ENCODE results near the gene XRRA1.
A peak's percentile ranks its signal among the peaks of the same experiment; 100 is the strongest.

XRRA1 gene

GRCh38 chr11:74824285-74824982, 124.5 kb downstream of the XRRA1 start:
- no peaks in the 10 kb centered on the region for H4K20me1 ChIP-seq
- 0 out of 20 replicates have a peak overlapping the region, but pooled peaks of 1 of the 10 experiments have one; percentile 22 for H3K4me3 ChIP-seq
- peaks cover 0 to 10% (median 5%) of the 10 kb centered on the region in 10 experiments; a peak in 9 of 20 replicates for H3K4me1 ChIP-seq
- no peak overlapping the region for H3K9ac ChIP-seq
- no peak for TF ChIP-seq Cebpa-rat (IDR thresholded peaks at IDR 0.05)
- peaks cover 76 to 98% (median 93%) of the 10 kb centered on the region in 11 experiments for H3K9me3 ChIP-seq (replicated peaks in 1 of 11)
- peaks cover 97 to 100% (median 98%) of the 10 kb centered on the region in 11 experiments for H3K36me3 ChIP-seq
- no peak overlapping the region for H3K27ac ChIP-seq
- H3K4me2 ChIP-seq = no peak overlapping the region
- H3K27me3 ChIP-seq = no peaks in the 10 kb centered on the region

- H3K36me3 ChIP-seq = peaks cover 95 to 100% (median 98%) of the 10 kb centered on the region in 11 experiments
- no peak overlapping the region for H3K9ac ChIP-seq
- TF ChIP-seq Cebpa-rat (IDR thresholded peaks at IDR 0.05) = no peak
- peaks cover 0 to 10% (median 5%) of the 10 kb centered on the region in 10 experiments; a peak in 9 of 20 replicates for H3K4me1 ChIP-seq
- H3K27ac ChIP-seq = peak overlapping the region in 1 of 11 experiments; percentile 26; a peak in 1 of 22 replicates
- H3K4me3 ChIP-seq = no peak overlapping the region
- H3K4me2 ChIP-seq = peak overlapping the region in 3 of 11 experiments; percentile 1 to 32 (median 22); a peak in 4 of 22 replicates
- H3K27me3 ChIP-seq = no peaks in the 10 kb centered on the region
- H4K20me1 ChIP-seq = peaks cover 0 to 13% (median 0%) of the 10 kb centered on the region in 11 experiments; a peak in 5 of 22 replicates
- H3K9me3 ChIP-seq (replicated peaks in 1 of 11) = peaks cover 55 to 77% (median 71%) of the 10 kb centered on the region in 11 experiments
These were observed 126.7 kb downstream of the XRRA1 start for GRCh38 chr11:74822170-74822569.

GRCh38 chr11:74820763-74821162, 128.1 kb downstream of the XRRA1 start:
- Histone ChIP-seq H3K36me3 (peaks cover 93 to 100% (median 97%) of the 10 kb centered on the region in 11 experiments), H3K27ac (no peak overlapping the region), H3K9me3 (replicated peaks in 1 of 11) (peaks cover 40 to 63% (median 57%) of the 10 kb centered on the region in 11 experiments), H3K4me1 (peaks cover 0 to 10% (median 5%) of the 10 kb centered on the region in 10 experiments; a peak in 9 of 20 replicates), H3K9ac (no peak overlapping the region), H3K27me3 (no peaks in the 10 kb centered on the region), H4K20me1 (peaks cover 0 to 20% (median 0%) of the 10 kb centered on the region in 11 experiments; a peak in 6 of 22 replicates), H3K4me3 (no peak overlapping the region), H3K4me2 (no peak overlapping the region; a peak in 1 of 22 replicates)
- TF ChIP-seq Cebpa-rat (IDR thresholded peaks at IDR 0.05) = no peak

- H3K27me3 ChIP-seq = no peaks in the 10 kb centered on the region
- H3K4me1 ChIP-seq = peaks cover 0 to 10% (median 5%) of the 10 kb centered on the region in 10 experiments; a peak in 9 of 20 replicates
- no peak overlapping the region for H3K4me2 ChIP-seq
- no peak overlapping the region for H3K9ac ChIP-seq
- H3K4me3 ChIP-seq = no peak overlapping the region
- H3K27ac ChIP-seq = no peak overlapping the region
- peaks cover 27 to 49% (median 44%) of the 10 kb centered on the region in 11 experiments for H3K9me3 ChIP-seq (replicated peaks in 1 of 11)
- peaks cover 92 to 100% (median 97%) of the 10 kb centered on the region in 11 experiments for H3K36me3 ChIP-seq
- no peak for TF ChIP-seq Cebpa-rat (IDR thresholded peaks at IDR 0.05)
- peaks cover 0 to 20% (median 0%) of the 10 kb centered on the region in 11 experiments; a peak in 6 of 22 replicates for H4K20me1 ChIP-seq
These were observed 129.5 kb downstream of the XRRA1 start for GRCh38 chr11:74819400-74819799.

- H3K27me3 ChIP-seq = no peaks in the 10 kb centered on the region
- H3K4me1 ChIP-seq = peaks cover 0 to 10% (median 5%) of the 10 kb centered on the region in 10 experiments; a peak in 9 of 20 replicates
- peaks cover 17 to 40% (median 34%) of the 10 kb centered on the region in 11 experiments for H3K9me3 ChIP-seq (replicated peaks in 1 of 11)
- no peak overlapping the region for H3K27ac ChIP-seq
- no peak for TF ChIP-seq Cebpa-rat (IDR thresholded peaks at IDR 0.05)
- H3K36me3 ChIP-seq = peaks cover 92 to 100% (median 97%) of the 10 kb centered on the region in 11 experiments
- H3K4me3 ChIP-seq = no peak overlapping the region
- H4K20me1 ChIP-seq = peaks cover 0 to 20% (median 0%) of the 10 kb centered on the region in 11 experiments; a peak in 6 of 22 replicates
- no peak overlapping the region for H3K4me2 ChIP-seq
- H3K9ac ChIP-seq = no peak overlapping the region
These were observed 130.5 kb downstream of the XRRA1 start for GRCh38 chr11:74818283-74818946.

GRCh38 chr11:74816664-74817063, 132.2 kb downstream of the XRRA1 start:
- Histone ChIP-seq H3K9me3 (replicated peaks in 1 of 11) (peaks cover 0 to 22% (median 16%) of the 10 kb centered on the region in 11 experiments; a peak in 17 of 22 replicates), H3K4me2 (no peak overlapping the region), H3K4me3 (no peak overlapping the region), H3K4me1 (peaks cover 0 to 6% (median under 1%) of the 10 kb centered on the region in 10 experiments; a peak in 7 of 20 replicates), H3K27ac (no peak overlapping the region), H4K20me1 (peaks cover 0 to 20% (median 0%) of the 10 kb centered on the region in 11 experiments; a peak in 6 of 22 replicates), H3K36me3 (peaks cover 90 to 100% (median 96%) of the 10 kb centered on the region in 11 experiments), H3K27me3 (no peaks in the 10 kb centered on the region), H3K9ac (no peak overlapping the region)
- no peak for TF ChIP-seq Cebpa-rat (IDR thresholded peaks at IDR 0.05)

GRCh38 chr11:74815966-74816365, 132.9 kb downstream of the XRRA1 start:
- Histone ChIP-seq H4K20me1 (peaks cover 0 to 20% (median 0%) of the 10 kb centered on the region in 11 experiments; a peak in 6 of 22 replicates), H3K9ac (no peak overlapping the region), H3K4me1 (peaks cover 0 to 5% (median 0%) of the 10 kb centered on the region in 10 experiments; a peak in 2 of 20 replicates), H3K4me3 (no peak overlapping the region), H3K9me3 (replicated peaks in 1 of 11) (peaks cover 0 to 18% (median 11%) of the 10 kb centered on the region in 11 experiments; a peak in 16 of 22 replicates), H3K4me2 (no peak overlapping the region), H3K36me3 (peaks cover 93 to 100% (median 99%) of the 10 kb centered on the region in 11 experiments), H3K27me3 (no peaks in the 10 kb centered on the region), H3K27ac (no peak overlapping the region)
- no peak for TF ChIP-seq Cebpa-rat (IDR thresholded peaks at IDR 0.05)

- no peak overlapping the region for H3K4me2 ChIP-seq
- peaks cover 0 to 57% (median 9%) of the 10 kb centered on the region in 11 experiments; a peak in 11 of 22 replicates for H4K20me1 ChIP-seq
- H3K9ac ChIP-seq = no peak overlapping the region
- H3K4me1 ChIP-seq = no peaks in the 10 kb centered on the region
- H3K27me3 ChIP-seq = no peaks in the 10 kb centered on the region
- no peak for TF ChIP-seq Cebpa-rat (IDR thresholded peaks at IDR 0.05)
- peaks cover 54 to 91% (median 60%) of the 10 kb centered on the region in 11 experiments for H3K36me3 ChIP-seq
- H3K27ac ChIP-seq = no peak overlapping the region
- no peak overlapping the region for H3K4me3 ChIP-seq
- no peaks in the 10 kb centered on the region; a peak in 1 of 22 replicates for H3K9me3 ChIP-seq (replicated peaks in 1 of 11)
These were observed 139.1 kb downstream of the XRRA1 start for GRCh38 chr11:74809801-74810200.

All from BLaER1 treated with 17β-estradiol and CSF1 and Interleukin-3, amounts not matched to agents 10 nM and 100 nM (cell line).